Heart left ventricle (tissue), 13 donors: ENCODE results near the gene BID.

ENCODE experiments used
- CTCF ChIP-seq, 12 donors: fragments of 200-600 bp; sonication (generic) in 4 of 12; IDR thresholded peaks; one replicate each; pipeline versions ENCODE4 v1.5.0 to v1.8.0; 2018 to 2022; ENCODE audit warnings: antibody characterized with exemption in 12 of 12, mild to moderate bottlenecking in 5 of 12
- POLR2A ChIP-seq, 2 donors: fragments of 450-650 bp; IDR thresholded peaks; one replicate each; pipeline ENCODE4 v1.6.1; 2017; ENCODE audit warnings: antibody characterized with exemption in 2 of 2, mild to moderate bottlenecking in 2 of 2, moderate library complexity in 2 of 2
- donor health status: ischemic (EF 13 %, LVEDD 7.1; RV severe dilation, severe dysfunction).
- donor health status: DM: no; HTN: yes; CAD: no.
- donor health status: DM: no; HTN: no; CAD: no.
- donor health status: ischemic (EF 25% LVEDD 6.9; RV normal size, moderate dysfunction).
- donor health status: ischemic (EF 25% LVEDD 5.7; RV mildly dilated, moderate dysfunction).
- donor health status: ischemic (EF 35%, LVEDD 5.7; RV mildly dilated, moderate dysfunction).
- donor health status: nonischemic (EF 11% LVEDD 7.7; RV severe dilation, severe dysfunction).
- donor health status: DM: yes; HTN: yes; CAD: no.
- donor health status: PGD.
- donor health status: ischemic (EF 29% LVEDD 5.4; RV normal size, mild dysfunction).
- donor health status: nonischemic (EF 23%, LVEDD 6.1; RV moderate dilation, normal function).

- TF ChIP-seq POLR2A (IDR thresholded peaks at IDR 0.05) = no peak
- TF ChIP-seq CTCF (IDR thresholded peaks at IDR 0.05) = no peak
Observed at GRCh38 chr22:17775781-17776465, 1.7 kb upstream of the BID start.
